Panc1 (cell line): ENCODE data around the gene SDC4.

Experiments
- CTCF ChIP-seq: fragments of 450-650 bp; IDR thresholded peaks from 2 replicates; pipeline ENCODE4 v1.5.1; 2017; ENCODE audit warnings: mild to moderate bottlenecking
- POLR2AphosphoS5 ChIP-seq: IDR thresholded peaks from 2 replicates; pipeline ENCODE4 v1.6.1; 2012; ENCODE audit warnings: mild to moderate bottlenecking, low read depth, low read length, moderate library complexity
- REST ChIP-seq, 2 experiments: IDR thresholded peaks; 2 replicates each; pipeline ENCODE4 v1.6.1; 2011 to 2012; ENCODE audit warnings: low read depth in 2 of 2, control low read depth in 1 of 2, low read length in 1 of 2, mild to moderate bottlenecking in 1 of 2, moderate library complexity in 1 of 2; ENCODE audit not compliant: insufficient read depth in 1 of 2

- TF ChIP-seq CTCF (no peak), REST (IDR thresholded peaks at IDR 0.05; ENCODE audit: insufficient read depth in 1 of 2, low read depth in 2 of 2, low read length in 1 of 2) (no peak), POLR2AphosphoS5 (no peak)
Observed at GRCh38 chr20:45390931-45391330, 42.7 kb upstream of the SDC4 start.
